HepG2 (cell line): Measurements from ENCODE around the gene KLHL7. TPM values are rescaled to one million over a fixed set of nuclear protein-coding genes. Genes with fewer than 3 reads are reported as not detected.

Experiments used
- ATAC-seq: fragments of 200-7000 bp; cut with Tn5 transposase; 3 replicates; pipeline ENCODE4 v1.9.1; 2020; ENCODE audit warnings: mild to moderate bottlenecking, moderate library complexity
- BruUV-seq: library from RNA; stranded (reverse); fragments of 400-500 nt; replicated peaks from 2 replicates; lab custom pipeline; 2021; lab: Mats Ljungman, UMichigan
- CTCF ChIA-PET: fragments of 300-600 bp; formaldehyde crosslinking; extraction: SDS; loops from one replicate; lab custom pipeline; 2021; ENCODE audit warnings: low total read pairs, inconsistent platforms, low intra/inter-chr PET ratio; lab: Yijun Ruan, JAX
- POLR2A ChIA-PET: fragments of 350-600 bp; sonication (Branson Sonifier 250); formaldehyde crosslinking; loops from one replicate; lab custom pipeline; 2020; ENCODE audit warnings: antibody characterized with exemption, inconsistent platforms; lab: Yijun Ruan, JAX
- DNase-seq: peaks from one replicate; pipeline ENCODE4 v3.0.0-alpha.2; 2015; ENCODE audit warnings: low spot score
- FAIRE-seq: peaks from 3 replicates; lab custom pipeline; 2011; peaks lifted over from hg19 to GRCh38; lab: Jason Lieb, UNC
- H2AFZ ChIP-seq: one replicate; pipeline ENCODE4 v1.6.1; 2011; ENCODE audit warnings: low read length, inconsistent platforms
- H3K27ac ChIP-seq: fragments of 300-600 bp; 3 replicates; pipeline ENCODE4 v1.8.0; 2011; ENCODE audit warnings: mixed run types, mild to moderate bottlenecking, mixed read lengths, low read length, inconsistent platforms; ENCODE audit not compliant: insufficient read depth; ENCODE audit errors: extremely low read length
- H3K27me3 ChIP-seq, 2 experiments: fragments of 200-600 bp in 1 of 2; 2 replicates in 1 of 2; 3 replicates in 1 of 2; pipeline versions ENCODE4 v1.6.0 to v1.8.0; 2011; ENCODE audit warnings: low read length in 2 of 2, mild to moderate bottlenecking in 2 of 2, moderate library complexity in 2 of 2, inconsistent platforms in 1 of 2; ENCODE audit not compliant: insufficient read depth in 2 of 2, control insufficient read depth in 1 of 2
- H3K36me3 ChIP-seq, 2 experiments: fragments of 200-600 bp in 1 of 2; replicated peaks in 1 of 2; 2 replicates in 1 of 2; 3 replicates in 1 of 2; pipeline versions ENCODE4 v1.5.1 to v1.8.0; 2011; ENCODE audit warnings: low read length in 2 of 2, inconsistent platforms in 1 of 2; ENCODE audit not compliant: insufficient read depth in 2 of 2, control insufficient read depth in 1 of 2
- H3K4me1 ChIP-seq: 2 replicates; pipeline ENCODE4 v1.5.1; 2012; ENCODE audit warnings: low read length, inconsistent platforms; ENCODE audit not compliant: insufficient read depth
- H3K4me2 ChIP-seq: 2 replicates; pipeline ENCODE4 v1.6.0; 2011; ENCODE audit warnings: low read depth, low read length, inconsistent platforms
- H3K4me3 ChIP-seq, 3 experiments: fragments of 200-600 bp in 1 of 3; sonication (generic), shearing (Covaris generic) in 1 of 3; replicated peaks in 1 of 3; 2 replicates each; pipeline ENCODE4 v1.5.1; 2011 to 2016; ENCODE audit warnings: low read length in 3 of 3, inconsistent platforms in 2 of 3, low read depth in 2 of 3, mild to moderate bottlenecking in 2 of 3, control low read depth in 1 of 3, mixed read lengths in 1 of 3; ENCODE audit not compliant: insufficient read depth in 1 of 3
- H3K79me2 ChIP-seq: one replicate; pipeline ENCODE4 v1.6.1; 2011; ENCODE audit warnings: low read length, inconsistent platforms; ENCODE audit not compliant: insufficient read depth
- H3K9ac ChIP-seq: 2 replicates; pipeline ENCODE4 v1.6.0; 2011; ENCODE audit warnings: mild to moderate bottlenecking, low read depth, low read length, inconsistent platforms; ENCODE audit not compliant: insufficient read depth
- H3K9me3 ChIP-seq: 2 replicates; pipeline ENCODE4 v1.5.1; 2012; ENCODE audit warnings: mild to moderate bottlenecking, low read length
- H4K20me1 ChIP-seq: 2 replicates; pipeline ENCODE4 v1.6.0; 2011; ENCODE audit warnings: inconsistent platforms, mild to moderate bottlenecking, low read length, moderate library complexity; ENCODE audit not compliant: insufficient read depth
- AKAP8 ChIP-seq: sonication (generic); formaldehyde crosslinking; IDR thresholded peaks from 2 replicates; pipeline ENCODE4 v1.5.1; 2020; ENCODE audit warnings: mild to moderate bottlenecking, missing genetic modification reagents
- ATF2 ChIP-seq: sonication (generic); formaldehyde crosslinking; IDR thresholded peaks from 2 replicates; pipeline ENCODE4 v1.4.0; 2020; ENCODE audit warnings: missing genetic modification reagents
- FOXA1 ChIP-seq, 2 experiments: fragments of 450-650 bp in 1 of 2; sonication (generic) in 1 of 2; formaldehyde crosslinking in 1 of 2; IDR thresholded peaks; 2 replicates each; pipeline versions ENCODE4 v1.4.0 to v1.6.1; 2016 to 2020; ENCODE audit warnings: missing genetic modification reagents in 1 of 2
- FOXP1 ChIP-seq, 2 experiments: fragments of 450-650 bp in 1 of 2; IDR thresholded peaks; 2 replicates each; pipeline ENCODE4 v1.6.1; 2017 to 2018; ENCODE audit warnings: antibody characterized with exemption in 1 of 2
- HNRNPLL ChIP-seq: fragments of 200-400 bp; formaldehyde crosslinking; IDR thresholded peaks from 2 replicates; pipeline ENCODE4 v1.6.1; 2017; ENCODE audit warnings: mild to moderate bottlenecking, low read depth, low read length; ENCODE audit not compliant: poor library complexity, severe bottlenecking
- HOXD1 ChIP-seq: sonication (generic); formaldehyde crosslinking; IDR thresholded peaks from 2 replicates; pipeline ENCODE4 v1.5.0; 2020; ENCODE audit warnings: missing genetic modification reagents
- JARID2 ChIP-seq: sonication (generic); formaldehyde crosslinking; IDR thresholded peaks from 2 replicates; pipeline ENCODE4 v1.8.1; 2023; ENCODE audit warnings: missing genetic modification reagents, inconsistent platforms; ENCODE audit not compliant: insufficient replicate concordance
- MBD4 ChIP-seq: IDR thresholded peaks from 2 replicates; pipeline ENCODE4 v1.6.1; 2012; ENCODE audit warnings: low read length, inconsistent platforms, borderline replicate concordance
- MTA3 ChIP-seq: sonication (generic); formaldehyde crosslinking; IDR thresholded peaks from 2 replicates; pipeline ENCODE4 v1.4.0; 2020; ENCODE audit warnings: missing genetic modification reagents
- NAIF1 ChIP-seq: sonication (generic); formaldehyde crosslinking; IDR thresholded peaks from 2 replicates; pipeline ENCODE4 v1.5.0; 2020; ENCODE audit warnings: mild to moderate bottlenecking, missing genetic modification reagents, borderline replicate concordance
- NCOA1 ChIP-seq: sonication (generic); formaldehyde crosslinking; IDR thresholded peaks from 2 replicates; pipeline ENCODE4 v1.9.0; 2021; ENCODE audit warnings: missing genetic modification reagents
- NFE2L2 ChIP-seq: fragments of 150-350 bp; IDR thresholded peaks from 2 replicates; pipeline ENCODE4 v1.6.1; 2014; ENCODE audit warnings: low read length
- SAP130 ChIP-seq: IDR thresholded peaks from 2 replicates; pipeline ENCODE4 v1.6.1; 2016; ENCODE audit warnings: low read depth
- TGIF2 ChIP-seq: IDR thresholded peaks from 2 replicates; pipeline ENCODE4 v1.6.1; 2016; ENCODE audit warnings: control low read depth, missing compliant biosample characterization
- XRCC5 ChIP-seq: fragments of 200-400 bp; formaldehyde crosslinking; optimal IDR thresholded peaks from 2 replicates; pipeline ENCODE3; 2017; ENCODE audit warnings: mild to moderate bottlenecking, low read length
- ZNF18 ChIP-seq: sonication (generic); formaldehyde crosslinking; IDR thresholded peaks from 2 replicates; pipeline ENCODE4 v1.8.0; 2022; ENCODE audit warnings: mild to moderate bottlenecking, missing genetic modification reagents; ENCODE audit not compliant: insufficient replicate concordance
- ZNF230 ChIP-seq: sonication (generic); formaldehyde crosslinking; IDR thresholded peaks from 2 replicates; pipeline ENCODE4 v1.4.0; 2020; ENCODE audit warnings: mild to moderate bottlenecking, missing genetic modification reagents
- ZNF260 ChIP-seq: sonication (generic); formaldehyde crosslinking; IDR thresholded peaks from 2 replicates; pipeline ENCODE4 v1.4.0; 2020; ENCODE audit warnings: missing genetic modification reagents, low read depth, mild to moderate bottlenecking, borderline replicate concordance
- ZNF350 ChIP-seq: sonication (generic); formaldehyde crosslinking; IDR thresholded peaks from 2 replicates; pipeline ENCODE4 v1.4.0; 2020; ENCODE audit warnings: mild to moderate bottlenecking, low read depth, missing genetic modification reagents, borderline replicate concordance
- ZNF567 ChIP-seq: sonication (generic); formaldehyde crosslinking; IDR thresholded peaks from 2 replicates; pipeline ENCODE4 v1.8.1; 2023; ENCODE audit warnings: mild to moderate bottlenecking, missing genetic modification reagents, borderline replicate concordance
- ZNF605 ChIP-seq: sonication (generic); formaldehyde crosslinking; IDR thresholded peaks from 2 replicates; pipeline ENCODE4 v1.8.0; 2022; ENCODE audit warnings: mild to moderate bottlenecking, missing genetic modification reagents
- ZNF788 ChIP-seq: sonication (generic); formaldehyde crosslinking; IDR thresholded peaks from 2 replicates; pipeline ENCODE4 v1.5.0; 2020; ENCODE audit warnings: mild to moderate bottlenecking, missing genetic modification reagents, borderline replicate concordance
- WGBS: methylation state at CpG from one replicate; pipeline ENCODE4 v1.1.6; 2017; ENCODE audit warnings: low lambda C conversion rate; 5-methylcytosine and 5-hydroxymethylcytosine counted together
- in situ Hi-C: cut with HindIII; loops from 2 replicates; pipeline ENCODE4 v1.10.0; 2017; ENCODE audit warnings: low pct_unique_long_range_greater_than_20kb; ENCODE audit not compliant: extremely low pct_ligation_motif_present
- intact Hi-C: fragments of 100-400 bp; cut with micrococcal nuclease; formaldehyde crosslinking; loops from one replicate; pipeline ENCODE4 v1.10.0; 2022; ENCODE audit not compliant: unreplicated experiment
- polyA plus RNA-seq, 8 experiments: library from polyadenylated mRNA; depleted of rRNA in 3 of 8; stranded (reverse) in 7 of 8; unstranded in 1 of 8; fragments of >200 nt; fragmentation: Illumina TruSeq in 4 of 8; extraction: Trizol in 4 of 8; gene quantifications; 2 replicates each; pipeline versions ENCODE4 v1.2.1 to v1.2.3, GENCODE V29; 2011 to 2016; ENCODE audit warnings: low read depth in 4 of 8, missing spikeins in 1 of 8, mixed read lengths in 1 of 8; ENCODE audit not compliant: insufficient read depth in 1 of 8
- total RNA-seq, 5 experiments: library from RNA; depleted of rRNA; stranded (reverse); fragments of >200 nt; fragmentation: Illumina TruSeq; extraction: Trizol; gene quantifications; 2 replicates each; pipeline ENCODE4 v1.2.3, GENCODE V29; 2016; ENCODE audit warnings: low read depth in 1 of 5

Gene KLHL7
- total and polyA plus RNA-seq, 2 of the 13 experiments (the other 11 are each of a cell fraction or from before 2014, with no cell fraction given): 16.2 to 34.4 TPM

GRCh38 chr7:23207021-23207420 is 101.4 kb downstream of the KLHL7 start (continued):
- TF ChIP-seq HOXD1 (CRISPR knock-in tag): no peak
- no peak for TF ChIP-seq ZNF350 (CRISPR knock-in tag)
- no peak for TF ChIP-seq HNRNPLL
- no peak for TF ChIP-seq ATF2 (CRISPR knock-in tag)
- no peak for TF ChIP-seq ZNF605 (CRISPR knock-in tag)
- no peak for TF ChIP-seq NFE2L2
- no peak for TF ChIP-seq FOXP1 (IDR thresholded peaks at IDR 0.05)
- TF ChIP-seq FOXP1 (CRISPR knock-in tag; IDR thresholded peaks at IDR 0.05): peak; percentile 74; the same call in 1 of the 2 replicates
- TF ChIP-seq ZNF230 (CRISPR knock-in tag): no peak
- no peak for TF ChIP-seq MBD4
- no peak for TF ChIP-seq AKAP8 (CRISPR knock-in tag)
- TF ChIP-seq ZNF567 (CRISPR knock-in tag): no peak

DNA sequence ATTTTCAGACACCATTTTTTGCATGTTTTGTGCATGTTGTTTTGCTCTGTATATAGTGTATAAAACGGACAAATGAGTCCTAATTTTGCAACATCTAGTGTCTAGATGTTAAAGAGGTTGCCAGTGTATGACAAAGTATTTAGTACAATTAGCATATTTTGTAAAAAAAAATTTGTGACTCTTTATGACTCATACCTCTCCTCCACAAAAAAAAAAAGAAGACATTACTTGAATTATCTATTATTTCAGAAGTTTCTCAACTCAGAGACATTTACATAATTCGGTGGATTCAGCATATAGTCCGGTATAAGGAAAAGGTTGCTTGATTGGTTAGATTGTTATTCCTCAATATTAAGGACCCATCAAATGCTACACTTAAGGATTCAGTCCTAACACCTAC is 102.3 kb downstream of the KLHL7 start:
- Histone ChIP-seq H3K27ac (no peak overlapping the region), H3K4me2 (no peak overlapping the region), H4K20me1 (no peaks in the 10 kb centered on the region), H3K79me2 (no peaks in the 10 kb centered on the region), H3K4me3 (no peak overlapping the region), H3K9me3 (no peaks in the 10 kb centered on the region), H3K36me3 (peaks cover 0 to 1% of the 10 kb centered on the region in 2 experiments; a peak in 1 of 5 replicates), H2AFZ (no peak overlapping the region), H3K27me3 (0 out of 5 replicates have a peak, but pooled peaks cover 0 to 3% of the 10 kb centered on the region in 2 experiments), H3K4me1 (peaks cover 36% of the 10 kb centered on the region), H3K9ac (no peak overlapping the region)
- ChIA-PET CTCF (no interaction called here), POLR2A (no interaction called here)
- in situ Hi-C loops (no loop called here), intact Hi-C loops (no loop called here)
- FAIRE-seq: no peak
- no peak for DNase-seq
- no peak for ATAC-seq
- BruUV-seq: no TSS peak
- 51% methylated on average over 3 of the region's 3 CpGs for WGBS
- TF ChIP-seq ZNF18 (CRISPR knock-in tag) (no peak), TGIF2 (CRISPR knock-in tag) (no peak), XRCC5 (no peak), SAP130 (no peak), MTA3 (CRISPR knock-in tag) (no peak), JARID2 (CRISPR knock-in tag) (no peak), NCOA1 (CRISPR knock-in tag) (no peak), FOXA1 (IDR thresholded peaks at IDR 0.05) (no peak), FOXA1 (CRISPR knock-in tag; IDR thresholded peaks at IDR 0.05) (no peak), ZNF788 (CRISPR knock-in tag) (no peak), NAIF1 (CRISPR knock-in tag) (no peak), ZNF260 (CRISPR knock-in tag) (no peak)
